OCI-LY3 (cell line): ENCODE measurements around the gene ZNHIT3.

Experiments
- H2AFZ ChIP-seq: fragments of 200-600, 300-600 bp; shearing (Covaris generic); 2 replicates; pipeline ENCODE4 v1.6.0; 2014; ENCODE audit warnings: antibody characterized with exemption, low read depth, low read length
- H3K27ac ChIP-seq: fragments of 200-600, 300-600 bp; sonication (generic); 2 replicates; pipeline ENCODE4 v1.5.1; 2014; ENCODE audit warnings: mild to moderate bottlenecking, low read length, moderate library complexity, mixed read lengths
- H3K27me3 ChIP-seq: fragments of 200-600, 300-600 bp; sonication (generic); 2 replicates; pipeline ENCODE4 v1.6.1; 2014; ENCODE audit warnings: low read depth, low read length, mixed read lengths
- H3K36me3 ChIP-seq: fragments of 200-600, 300-600 bp; sonication (generic); replicated peaks from 2 replicates; pipeline ENCODE3; 2014; ENCODE audit warnings: low read depth, low read length, mixed read lengths
- H3K4me1 ChIP-seq: fragments of 300-600, 200-600 bp; sonication (generic); 2 replicates; pipeline ENCODE4 v1.6.1; 2014; ENCODE audit warnings: low read length, mixed read lengths
- H3K4me2 ChIP-seq: fragments of 200-600, 300-600 bp; sonication (generic); 2 replicates; pipeline ENCODE4 v1.6.1; 2014; ENCODE audit warnings: low read length, mixed read lengths
- H3K4me3 ChIP-seq: fragments of 300-600, 200-600 bp; sonication (generic); 2 replicates; pipeline ENCODE4 v1.5.1; 2014; ENCODE audit warnings: antibody characterized with exemption, mild to moderate bottlenecking, low read length, moderate library complexity
- H3K79me2 ChIP-seq: fragments of 300-600, 200-600 bp; shearing (Covaris generic); 2 replicates; pipeline ENCODE4 v1.6.1; 2014; ENCODE audit warnings: mild to moderate bottlenecking, low read length, mixed read lengths
- H3K9ac ChIP-seq: fragments of 300-600, 200-600 bp; shearing (Covaris generic); 2 replicates; pipeline ENCODE4 v1.6.0; 2014; ENCODE audit warnings: mild to moderate bottlenecking, low read length, moderate library complexity
- H3K9me3 ChIP-seq: fragments of 200-600, 300-600 bp; shearing (Covaris generic); 2 replicates; pipeline ENCODE4 v1.6.1; 2014; ENCODE audit warnings: low read length, mixed read lengths; ENCODE audit not compliant: insufficient read depth
- H4K20me1 ChIP-seq: fragments of 200-600, 300-600 bp; sonication (generic); 2 replicates; pipeline ENCODE4 v1.6.1; 2016; ENCODE audit warnings: low read length, mixed read lengths; ENCODE audit not compliant: insufficient read depth
- EZH2phosphoT487 ChIP-seq: fragments of 200-600 bp; shearing (Covaris generic); IDR thresholded peaks from 2 replicates; pipeline ENCODE4 v1.6.1; 2018; ENCODE audit warnings: antibody characterized with exemption, mixed run types, low read depth
- TF ChIP-seq, protein P1 (sequence below): fragments of 200-600, 300-600 bp; sonication (generic); IDR thresholded peaks from 2 replicates; pipeline ENCODE4 v1.5.1; 2014; ENCODE audit warnings: antibody characterized with exemption, low read length, low read depth

The ZNHIT3 gene

DNA sequence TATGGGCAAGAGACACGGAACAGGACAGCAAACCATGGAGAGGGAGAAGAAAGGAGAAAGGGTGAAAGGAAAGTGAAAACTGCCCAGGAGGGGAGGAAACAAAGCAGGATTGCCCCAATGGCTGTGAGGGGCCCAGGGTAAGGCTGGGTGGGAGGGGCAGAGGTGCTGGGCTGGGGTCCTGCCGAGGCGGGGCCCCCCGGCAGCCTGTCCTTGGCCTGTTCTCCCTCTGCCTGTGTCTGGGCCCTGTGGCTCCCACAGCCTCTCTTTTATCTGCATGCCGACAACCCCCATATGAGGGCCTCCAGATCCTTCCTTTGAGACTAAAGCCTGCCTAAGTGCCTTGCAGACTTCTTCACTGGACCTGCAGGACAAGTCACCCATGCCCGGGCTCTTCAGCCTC, 15.5 kb downstream of the ZNHIT3 start:
- Histone ChIP-seq H3K27me3 (no peaks in the 10 kb centered on the region), H3K9me3 (no peaks in the 10 kb centered on the region), H3K79me2 (no peaks in the 10 kb centered on the region), H4K20me1 (no peaks in the 10 kb centered on the region), H2AFZ (no peak overlapping the region), H3K9ac (no peak overlapping the region), H3K4me3 (no peak overlapping the region), H3K4me1 (no peaks in the 10 kb centered on the region), H3K36me3 (peaks cover 22% of the 10 kb centered on the region), H3K27ac (no peak overlapping the region), H3K4me2 (no peak overlapping the region)
- TF ChIP-seq EZH2phosphoT487 = no peak

DNA sequence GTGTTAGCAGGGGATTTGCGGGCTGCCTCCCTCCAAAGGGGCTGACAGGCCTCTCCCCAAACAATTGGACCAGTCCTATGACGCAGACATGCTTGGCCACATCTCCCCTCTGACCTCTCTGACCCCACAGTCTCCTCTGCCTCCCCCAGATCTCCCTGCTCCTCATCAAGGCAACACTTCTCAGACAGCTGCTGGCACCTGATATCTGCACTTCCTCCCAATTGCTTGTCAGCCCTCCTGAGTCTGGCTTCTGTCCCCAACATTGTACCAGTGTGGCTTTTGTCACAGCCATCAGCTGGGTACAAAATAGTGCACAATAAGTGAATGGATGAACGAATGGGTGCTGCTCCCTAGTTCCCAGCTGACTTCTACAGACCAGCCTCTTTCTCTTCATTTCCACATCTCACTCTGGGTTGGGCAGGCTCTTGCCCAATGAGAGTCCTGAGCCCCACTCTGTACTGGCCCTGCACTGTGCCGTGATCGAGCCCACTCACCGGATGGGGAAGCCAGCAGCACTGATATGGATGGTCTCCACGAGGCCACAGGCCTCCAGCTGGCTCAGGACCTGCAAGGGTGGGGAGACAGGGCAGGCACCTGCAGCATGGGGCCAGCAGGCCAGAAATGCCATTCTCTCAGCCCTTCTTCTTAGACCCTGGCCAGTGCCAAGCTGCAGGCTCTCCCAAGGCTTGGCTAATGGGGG, 17.1 kb downstream of the ZNHIT3 start:
- Histone ChIP-seq H3K36me3 (peaks cover 12% of the 10 kb centered on the region), H3K79me2 (no peaks in the 10 kb centered on the region), H3K27me3 (no peaks in the 10 kb centered on the region), H2AFZ (no peak overlapping the region), H3K9me3 (no peaks in the 10 kb centered on the region), H4K20me1 (no peaks in the 10 kb centered on the region), H3K9ac (no peak overlapping the region), H3K27ac (no peak overlapping the region), H3K4me3 (no peak overlapping the region), H3K4me2 (no peak overlapping the region), H3K4me1 (no peaks in the 10 kb centered on the region)
- TF ChIP-seq EZH2phosphoT487 = no peak
- TF ChIP-seq, protein P1, sequence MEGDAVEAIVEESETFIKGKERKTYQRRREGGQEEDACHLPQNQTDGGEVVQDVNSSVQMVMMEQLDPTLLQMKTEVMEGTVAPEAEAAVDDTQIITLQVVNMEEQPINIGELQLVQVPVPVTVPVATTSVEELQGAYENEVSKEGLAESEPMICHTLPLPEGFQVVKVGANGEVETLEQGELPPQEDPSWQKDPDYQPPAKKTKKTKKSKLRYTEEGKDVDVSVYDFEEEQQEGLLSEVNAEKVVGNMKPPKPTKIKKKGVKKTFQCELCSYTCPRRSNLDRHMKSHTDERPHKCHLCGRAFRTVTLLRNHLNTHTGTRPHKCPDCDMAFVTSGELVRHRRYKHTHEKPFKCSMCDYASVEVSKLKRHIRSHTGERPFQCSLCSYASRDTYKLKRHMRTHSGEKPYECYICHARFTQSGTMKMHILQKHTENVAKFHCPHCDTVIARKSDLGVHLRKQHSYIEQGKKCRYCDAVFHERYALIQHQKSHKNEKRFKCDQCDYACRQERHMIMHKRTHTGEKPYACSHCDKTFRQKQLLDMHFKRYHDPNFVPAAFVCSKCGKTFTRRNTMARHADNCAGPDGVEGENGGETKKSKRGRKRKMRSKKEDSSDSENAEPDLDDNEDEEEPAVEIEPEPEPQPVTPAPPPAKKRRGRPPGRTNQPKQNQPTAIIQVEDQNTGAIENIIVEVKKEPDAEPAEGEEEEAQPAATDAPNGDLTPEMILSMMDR = no peak

DNA sequence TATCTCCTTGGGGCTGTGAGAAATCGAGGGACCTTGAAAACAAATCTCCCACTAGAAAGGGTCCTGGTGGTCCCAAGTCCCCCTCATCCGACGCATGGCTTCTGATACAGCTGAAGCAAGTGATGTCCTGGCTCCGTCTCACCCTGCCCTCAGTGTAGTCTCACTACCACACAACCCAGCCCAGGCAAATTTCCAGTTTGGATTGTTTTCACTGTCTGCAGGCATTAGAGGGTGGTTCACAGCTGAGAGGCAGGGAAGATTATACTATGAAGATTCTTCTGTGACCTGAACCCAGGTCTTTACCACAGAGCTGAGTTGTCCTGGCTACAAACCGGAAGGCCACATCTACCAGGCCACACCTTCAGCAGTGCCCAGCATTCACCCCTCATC, 17.7 kb downstream of the ZNHIT3 start:
- no peak for TF ChIP-seq EZH2phosphoT487
- TF ChIP-seq, protein P1 = no peak
- H3K36me3 ChIP-seq = peaks cover 10% of the 10 kb centered on the region

DNA sequence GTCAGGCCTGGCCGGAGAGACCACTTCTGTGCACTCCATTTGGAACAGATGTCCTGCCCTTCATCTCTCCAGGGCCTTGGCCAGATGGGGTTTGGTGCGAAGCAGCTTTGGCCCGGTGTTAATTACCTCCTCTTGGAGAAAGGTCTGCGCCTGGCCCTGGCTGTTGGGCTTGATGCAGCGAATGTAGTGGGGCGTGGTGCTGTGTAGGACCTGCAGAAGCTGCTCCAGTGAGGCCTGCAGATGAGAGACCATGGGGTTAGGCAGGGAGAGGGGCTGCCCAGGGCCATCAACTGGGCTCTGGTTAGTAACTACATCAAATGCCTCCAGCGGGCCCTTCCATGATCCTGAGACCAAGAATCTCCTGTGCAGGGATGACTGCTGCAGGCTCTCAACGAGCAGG, 18.7 kb downstream of the ZNHIT3 start:
- no peak overlapping the region for H3K4me3 ChIP-seq
- H3K4me1 ChIP-seq = no peaks in the 10 kb centered on the region
- H3K79me2 ChIP-seq = no peaks in the 10 kb centered on the region
- no peaks in the 10 kb centered on the region for H4K20me1 ChIP-seq
- no peaks in the 10 kb centered on the region for H3K27me3 ChIP-seq
- H2AFZ ChIP-seq = no peak overlapping the region
- H3K4me2 ChIP-seq = no peak overlapping the region
- no peaks in the 10 kb centered on the region for H3K9me3 ChIP-seq
- no peak for TF ChIP-seq EZH2phosphoT487
- TF ChIP-seq, protein P1 = no peak
- H3K9ac ChIP-seq = no peak overlapping the region
- H3K36me3 ChIP-seq = peaks cover 10% of the 10 kb centered on the region
- no peak overlapping the region for H3K27ac ChIP-seq

More for the DNA sequence above, 17.7 kb downstream of the ZNHIT3 start:
- H3K27ac ChIP-seq = no peak overlapping the region
- H4K20me1 ChIP-seq = no peaks in the 10 kb centered on the region
- no peaks in the 10 kb centered on the region for H3K9me3 ChIP-seq
- no peaks in the 10 kb centered on the region for H3K27me3 ChIP-seq
- H3K79me2 ChIP-seq = no peaks in the 10 kb centered on the region
- H3K4me3 ChIP-seq = no peak overlapping the region
- no peak overlapping the region for H3K4me2 ChIP-seq
- H2AFZ ChIP-seq = no peak overlapping the region
- H3K9ac ChIP-seq = no peak overlapping the region
- no peaks in the 10 kb centered on the region for H3K4me1 ChIP-seq
